ENCODE results near the gene APOC1.
"Not testable (repeated sequence)": the region's sequence is repeated elsewhere in the genome, so short reads cannot be mapped to it uniquely, and the experiment has no call there.

The APOC1 gene

DNA sequence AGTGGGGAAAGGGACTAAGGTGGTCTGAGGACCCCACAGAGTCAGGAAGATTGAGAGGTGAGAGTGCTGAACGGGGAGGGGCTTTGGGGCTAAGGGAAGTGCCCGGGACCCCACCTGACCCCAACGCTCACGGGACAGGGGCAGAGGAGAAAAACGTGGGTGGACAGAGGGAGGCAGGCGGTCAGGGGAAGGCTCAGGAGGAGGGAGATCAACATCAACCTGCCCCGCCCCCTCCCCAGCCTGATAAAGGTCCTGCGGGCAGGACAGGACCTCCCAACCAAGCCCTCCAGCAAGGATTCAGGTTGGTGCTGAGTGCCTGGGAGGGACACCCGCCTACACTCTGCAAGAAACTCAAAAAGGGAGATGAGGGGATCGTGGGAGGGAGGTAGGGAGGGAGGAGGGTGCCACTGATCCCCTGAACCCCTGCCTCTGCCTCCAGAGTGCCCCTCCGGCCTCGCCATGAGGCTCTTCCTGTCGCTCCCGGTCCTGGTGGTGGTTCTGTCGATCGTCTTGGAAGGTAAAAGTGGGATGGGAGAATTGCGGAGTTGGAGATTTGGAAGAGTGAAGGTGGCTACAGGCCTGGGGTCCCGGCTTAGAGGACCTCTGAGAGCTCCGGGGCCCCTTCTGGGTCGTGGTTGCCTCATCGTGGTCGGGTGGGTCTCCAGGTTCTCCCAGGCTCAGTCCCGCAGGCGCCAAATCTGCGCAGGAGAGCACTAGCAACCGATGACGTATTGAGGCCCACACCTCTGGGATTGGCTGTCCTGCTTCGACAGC is at the start of gene APOC1:
Gene APOC1, plus strand, starts transcription at position 176 of the 774 bp plus-strand sequence. Its CDS starts 284 bp downstream, at position 460.
- DNase-seq: peak; percentile 79

DNA sequence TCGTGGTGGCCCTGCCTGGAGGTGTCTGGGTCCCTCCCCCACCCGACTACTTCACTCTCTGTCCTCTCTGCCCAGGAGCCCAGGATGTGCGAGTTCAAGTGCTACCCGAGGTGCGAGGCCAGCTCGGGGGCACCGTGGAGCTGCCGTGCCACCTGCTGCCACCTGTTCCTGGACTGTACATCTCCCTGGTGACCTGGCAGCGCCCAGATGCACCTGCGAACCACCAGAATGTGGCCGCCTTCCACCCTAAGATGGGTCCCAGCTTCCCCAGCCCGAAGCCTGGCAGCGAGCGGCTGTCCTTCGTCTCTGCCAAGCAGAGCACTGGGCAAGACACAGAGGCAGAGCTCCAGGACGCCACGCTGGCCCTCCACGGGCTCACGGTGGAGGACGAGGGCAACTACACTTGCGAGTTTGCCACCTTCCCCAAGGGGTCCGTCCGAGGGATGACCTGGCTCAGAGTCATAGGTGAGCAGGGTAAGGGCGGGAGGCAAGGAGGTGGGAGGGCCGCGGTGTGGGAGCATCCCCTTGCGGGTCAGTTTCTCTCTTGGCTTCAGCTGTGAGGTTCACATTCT is 49.1 kb upstream of the APOC1 start:
- DNase-seq: no peak

DNA sequence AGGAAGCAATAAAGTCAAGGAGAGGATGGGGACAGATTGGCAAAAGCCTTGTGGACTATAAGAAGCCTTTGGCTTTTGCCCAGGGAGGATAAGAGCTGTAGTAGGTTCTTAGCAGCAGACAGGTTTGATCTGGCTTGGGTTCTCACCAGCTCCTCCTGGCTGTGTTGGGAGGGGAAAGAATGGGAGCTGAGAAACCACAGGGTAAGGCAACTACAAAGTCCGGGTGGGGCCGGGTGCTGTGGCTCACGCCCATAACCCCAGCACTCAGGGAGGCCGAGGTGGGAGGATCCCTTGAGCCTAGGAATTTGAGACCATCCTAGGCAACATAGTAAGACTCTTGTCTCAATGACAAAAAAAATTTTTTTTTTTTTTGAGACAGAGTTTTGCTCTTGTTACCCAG is 47.7 kb upstream of the APOC1 start:
- no peak for DNase-seq

DNA sequence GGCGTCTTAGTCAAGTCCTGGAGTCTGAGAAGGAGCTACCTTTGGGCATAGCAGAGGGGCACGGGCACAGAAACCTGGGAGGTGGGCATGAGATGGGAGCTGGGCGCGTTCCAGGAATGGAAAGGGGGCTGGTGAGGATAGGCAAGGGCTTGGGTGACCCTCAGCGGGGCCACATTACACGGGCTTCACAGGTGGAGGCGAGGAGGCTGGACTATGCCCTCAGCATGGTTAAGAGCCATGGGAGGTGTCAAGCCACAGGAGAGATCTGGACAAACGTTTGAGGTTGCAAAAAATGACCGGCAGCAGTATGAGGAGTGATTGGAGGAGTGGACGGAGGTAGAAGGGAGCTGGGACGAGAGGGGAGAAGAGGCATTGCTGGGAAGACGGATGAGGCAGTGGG is 46.8 kb upstream of the APOC1 start:
- no peak for DNase-seq

DNA sequence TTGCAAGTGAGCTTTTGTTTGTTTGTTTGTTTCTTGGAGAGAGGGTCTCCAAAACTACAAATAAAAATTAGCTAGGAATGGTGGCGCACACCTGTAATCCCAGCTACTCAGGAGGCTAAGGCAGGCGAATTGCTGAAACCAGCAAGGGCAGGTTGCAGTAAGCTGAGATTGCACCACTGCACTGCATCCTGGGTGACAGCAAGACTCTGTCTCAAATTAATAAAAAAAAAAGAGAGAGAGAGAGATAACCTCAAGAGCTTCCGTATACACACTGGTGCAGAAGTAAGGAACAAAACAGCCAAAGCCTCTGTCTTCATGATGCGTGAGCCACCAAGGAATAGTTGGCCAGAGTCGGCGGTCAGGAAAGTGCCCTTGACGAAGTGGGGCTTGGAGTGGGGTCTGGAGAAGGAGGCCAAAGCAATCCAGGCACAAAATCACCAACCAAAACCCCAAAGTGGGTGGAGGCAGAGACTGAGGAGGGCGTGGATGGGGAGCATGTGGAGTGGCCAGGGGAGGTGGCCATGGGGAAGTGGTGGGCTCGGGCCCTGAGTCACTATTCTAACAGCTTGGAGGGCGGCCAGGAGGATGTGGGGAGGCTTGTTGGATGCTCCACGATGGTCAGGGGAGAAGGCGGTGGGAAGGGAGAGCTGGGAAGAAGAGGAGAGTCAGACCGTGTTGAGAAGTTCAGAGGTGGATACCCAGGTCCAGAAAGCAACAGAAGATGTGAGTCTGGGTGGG is 44.5 kb upstream of the APOC1 start:
- DNase-seq: no peak

DNA sequence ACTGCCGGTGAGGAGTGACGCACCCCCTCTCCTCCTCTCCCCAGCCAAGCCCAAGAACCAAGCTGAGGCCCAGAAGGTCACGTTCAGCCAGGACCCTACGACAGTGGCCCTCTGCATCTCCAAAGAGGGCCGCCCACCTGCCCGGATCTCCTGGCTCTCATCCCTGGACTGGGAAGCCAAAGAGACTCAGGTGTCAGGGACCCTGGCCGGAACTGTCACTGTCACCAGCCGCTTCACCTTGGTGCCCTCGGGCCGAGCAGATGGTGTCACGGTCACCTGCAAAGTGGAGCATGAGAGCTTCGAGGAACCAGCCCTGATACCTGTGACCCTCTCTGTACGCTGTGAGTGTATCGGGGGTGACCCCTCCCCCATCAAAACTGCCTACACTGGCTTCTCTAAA is 42.6 kb upstream of the APOC1 start:
- DNase-seq: no peak

DNA sequence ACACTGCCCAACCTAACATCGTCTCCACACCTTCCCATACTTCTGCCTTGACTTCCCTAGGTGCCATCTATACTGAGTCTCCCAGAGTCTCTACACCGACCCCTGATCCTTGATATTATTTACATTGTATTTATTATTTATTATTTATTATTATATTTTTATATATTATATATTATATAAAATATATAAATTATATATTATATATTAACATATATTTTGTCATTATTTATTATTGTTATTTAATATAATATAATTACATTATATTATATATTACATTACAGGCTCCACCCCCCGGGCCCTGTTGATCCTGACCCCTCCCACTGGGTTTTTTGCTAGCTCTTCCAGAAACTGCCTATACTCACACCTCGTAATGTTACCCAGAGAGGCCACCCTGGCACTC is 41.7 kb upstream of the APOC1 start:
- DNase-seq: no peak

DNA sequence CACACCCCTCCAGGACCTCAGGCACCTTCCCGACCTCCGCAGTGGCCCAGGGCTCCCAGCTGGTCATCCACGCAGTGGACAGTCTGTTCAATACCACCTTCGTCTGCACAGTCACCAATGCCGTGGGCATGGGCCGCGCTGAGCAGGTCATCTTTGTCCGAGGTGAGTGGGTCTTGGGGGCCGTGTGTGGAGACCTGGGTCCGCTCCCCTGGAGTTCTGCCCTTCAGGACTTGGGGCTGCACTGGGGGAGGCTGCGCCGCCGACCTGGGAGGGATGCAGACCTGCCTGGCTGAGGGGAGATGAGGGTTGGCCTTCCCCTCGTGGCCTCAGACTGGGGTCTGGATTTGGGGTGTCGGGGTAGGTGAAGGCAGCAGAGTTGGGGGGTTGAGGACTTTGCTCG is 40.1 kb upstream of the APOC1 start:
- DNase-seq: no peak

DNA sequence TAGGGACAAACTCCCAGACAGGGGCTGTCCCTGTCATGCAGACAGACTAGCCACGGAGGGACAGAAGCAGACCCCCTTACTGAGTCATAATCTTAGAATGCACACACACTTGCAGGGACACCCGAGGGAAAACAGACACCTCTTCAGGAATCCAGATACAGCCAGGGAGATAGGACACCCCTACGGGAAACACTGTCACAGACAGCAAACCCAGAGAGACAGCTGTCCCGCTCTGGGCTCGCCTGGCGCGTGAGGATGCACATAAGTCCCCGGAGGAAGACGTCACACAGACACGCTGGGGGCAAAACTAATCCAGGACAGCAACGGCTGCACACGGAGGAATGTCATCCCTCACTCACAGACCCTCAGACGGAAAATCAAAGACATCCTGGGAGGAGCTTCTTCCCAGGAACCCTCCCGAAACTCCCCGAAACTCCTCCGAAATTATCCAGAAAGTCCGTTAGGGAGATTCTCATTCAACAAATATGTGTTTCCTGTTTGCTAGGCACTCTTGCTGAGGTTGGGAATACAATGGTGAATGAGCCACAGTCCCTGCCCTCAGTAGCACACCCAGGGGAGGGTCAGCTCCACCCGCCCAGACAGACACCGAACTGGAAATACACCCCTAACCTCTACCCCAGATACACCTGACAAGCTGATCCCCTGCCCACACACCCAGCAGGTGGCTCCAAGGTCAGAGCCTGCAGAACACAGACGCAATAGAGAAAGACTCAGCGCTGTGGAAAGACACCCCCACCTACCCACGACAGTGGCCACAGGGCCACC is 38.5 kb upstream of the APOC1 start:
- DNase-seq: no peak

DNA sequence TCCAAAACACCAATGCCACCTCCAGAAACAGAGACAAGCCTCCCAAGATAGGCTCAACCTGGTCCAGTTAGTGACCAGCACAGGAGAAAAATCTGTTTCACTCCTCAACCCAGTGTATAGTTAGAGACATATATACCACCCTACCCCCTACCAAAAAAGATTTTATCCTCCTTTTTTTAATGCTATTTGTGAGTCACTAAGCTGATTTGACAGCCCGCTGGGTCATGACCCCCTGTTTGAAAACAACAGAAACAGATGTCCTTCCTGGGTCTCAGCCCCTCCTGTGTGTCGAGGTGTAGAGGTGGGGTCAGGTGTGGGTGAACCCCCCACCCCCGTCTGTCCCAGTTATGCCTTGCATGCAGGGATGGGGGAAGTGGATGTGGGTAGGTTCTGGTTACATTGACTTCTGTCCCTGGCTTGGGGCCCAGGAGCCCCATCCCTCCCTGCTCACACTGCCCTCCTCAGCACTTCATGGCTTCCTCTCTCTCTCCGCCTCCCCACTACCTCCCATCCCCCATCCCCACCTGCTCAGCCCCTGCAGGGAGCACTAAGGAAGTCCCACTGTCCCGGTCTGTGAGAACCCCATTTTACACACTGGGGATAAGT is 37.4 kb upstream of the APOC1 start:
- no peak for DNase-seq

DNA sequence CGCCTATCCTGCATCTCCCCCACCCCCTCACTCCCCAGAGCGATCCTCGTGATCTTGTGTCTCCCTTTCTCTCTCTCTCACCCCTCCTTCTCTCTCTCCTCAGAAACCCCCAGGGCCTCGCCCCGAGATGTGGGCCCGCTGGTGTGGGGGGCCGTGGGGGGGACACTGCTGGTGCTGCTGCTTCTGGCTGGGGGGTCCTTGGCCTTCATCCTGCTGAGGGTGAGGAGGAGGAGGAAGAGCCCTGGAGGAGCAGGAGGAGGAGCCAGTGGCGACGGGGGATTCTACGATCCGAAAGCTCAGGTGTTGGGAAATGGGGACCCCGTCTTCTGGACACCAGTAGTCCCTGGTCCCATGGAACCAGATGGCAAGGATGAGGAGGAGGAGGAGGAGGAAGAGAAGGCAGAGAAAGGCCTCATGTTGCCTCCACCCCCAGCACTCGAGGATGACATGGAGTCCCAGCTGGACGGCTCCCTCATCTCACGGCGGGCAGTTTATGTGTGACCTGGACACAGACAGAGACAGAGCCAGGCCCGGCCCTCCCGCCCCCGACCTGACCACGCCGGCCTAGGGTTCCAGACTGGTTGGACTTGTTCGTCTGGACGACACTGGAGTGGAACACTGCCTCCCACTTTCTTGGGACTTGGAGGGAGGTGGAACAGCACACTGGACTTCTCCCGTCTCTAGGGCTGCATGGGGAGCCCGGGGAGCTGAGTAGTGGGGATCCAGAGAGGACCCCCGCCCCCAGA is 36.1 kb upstream of the APOC1 start:
- DNase-seq: no peak

DNA sequence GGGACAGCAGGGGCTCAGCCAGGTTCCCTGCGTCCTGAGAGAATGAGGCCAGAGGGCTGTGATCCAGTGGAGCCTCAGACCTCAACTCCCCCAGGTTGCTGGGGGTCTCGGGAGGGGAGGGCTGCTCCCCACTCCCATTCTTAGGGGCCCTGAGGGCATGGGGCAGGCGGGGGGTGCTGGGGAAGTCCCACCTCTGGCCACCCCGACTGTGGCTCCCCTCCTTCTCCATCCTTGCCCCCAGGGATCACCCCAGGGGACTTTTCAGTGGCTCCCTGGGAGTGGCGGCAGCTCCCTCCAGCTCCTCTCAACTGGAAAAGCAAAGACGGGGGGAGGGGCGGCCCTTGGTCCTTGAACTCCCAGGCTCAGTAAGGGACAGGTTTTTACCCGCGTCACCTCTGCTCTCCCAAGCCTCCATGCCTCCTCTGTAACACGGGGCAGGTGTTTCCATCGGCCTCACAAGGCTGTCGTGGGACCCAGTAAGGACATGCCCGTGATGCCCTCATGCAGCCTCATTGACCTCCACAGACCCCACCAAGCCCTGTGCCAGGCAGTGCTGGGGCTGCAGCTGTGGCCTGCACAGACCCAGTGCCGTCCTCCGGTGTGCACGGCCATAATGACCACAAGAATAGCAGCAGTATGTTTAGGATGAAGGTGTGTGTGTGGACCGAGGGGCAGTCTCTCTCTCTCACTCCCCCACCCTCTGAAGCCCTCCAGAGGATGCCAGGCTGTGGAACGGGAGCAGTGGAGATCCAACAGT is 34.9 kb upstream of the APOC1 start:
- DNase-seq: no peak

DNA sequence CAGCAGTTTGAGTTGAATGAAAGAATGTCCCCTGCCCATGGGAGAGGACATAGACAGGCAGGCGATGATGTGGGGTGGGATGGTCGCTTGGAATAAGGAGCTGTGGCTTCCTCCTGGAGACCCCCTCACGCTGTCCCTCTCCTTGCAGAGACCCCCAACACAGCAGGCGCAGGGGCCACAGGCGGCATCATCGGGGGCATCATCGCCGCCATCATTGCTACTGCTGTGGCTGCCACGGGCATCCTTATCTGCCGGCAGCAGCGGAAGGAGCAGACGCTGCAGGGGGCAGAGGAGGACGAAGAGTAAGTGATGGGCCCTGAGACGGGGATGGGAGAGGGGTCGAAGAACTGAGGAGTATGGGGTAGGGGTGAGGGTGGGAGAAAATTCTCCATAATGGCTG is 32.3 kb upstream of the APOC1 start:
- no peak for DNase-seq

DNA sequence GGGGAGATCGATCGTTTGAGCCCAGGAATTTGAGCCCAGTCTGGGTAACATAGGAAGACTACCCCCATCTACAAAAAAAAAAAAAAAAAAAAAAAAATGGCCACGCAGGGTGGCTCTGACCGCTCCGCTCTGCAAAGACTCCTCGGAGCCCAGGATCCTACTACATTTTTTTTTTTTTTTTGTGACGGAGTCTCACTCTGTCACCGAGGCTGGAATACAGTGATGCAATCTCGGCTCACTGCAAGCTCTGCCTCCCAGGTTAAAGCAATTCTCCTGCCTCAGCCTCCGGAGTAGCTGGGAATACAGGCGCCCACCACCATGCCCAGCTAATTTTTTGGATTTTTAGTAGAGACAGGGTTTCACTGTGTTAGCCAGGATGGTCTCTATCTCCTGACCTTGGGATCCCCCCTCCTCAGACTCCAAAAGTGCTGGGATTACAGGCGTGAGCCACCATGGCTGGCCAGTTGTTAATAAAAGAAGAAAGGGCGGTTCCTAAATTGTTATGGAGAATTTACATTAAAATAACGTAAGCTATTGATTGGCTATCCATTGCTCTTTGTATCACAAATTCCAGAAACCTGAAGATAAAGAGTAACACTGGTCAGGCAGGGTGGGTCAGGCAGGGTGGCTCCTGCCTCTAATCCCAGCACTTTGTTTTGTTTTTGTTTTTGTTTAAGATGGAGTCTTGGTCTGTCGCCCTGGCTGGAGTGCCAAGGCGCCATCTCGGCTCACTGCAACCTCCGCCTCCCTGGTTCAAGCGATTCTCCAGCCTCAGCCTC is 31.6 kb upstream of the APOC1 start:
- not testable (repeated sequence) for DNase-seq

DNA sequence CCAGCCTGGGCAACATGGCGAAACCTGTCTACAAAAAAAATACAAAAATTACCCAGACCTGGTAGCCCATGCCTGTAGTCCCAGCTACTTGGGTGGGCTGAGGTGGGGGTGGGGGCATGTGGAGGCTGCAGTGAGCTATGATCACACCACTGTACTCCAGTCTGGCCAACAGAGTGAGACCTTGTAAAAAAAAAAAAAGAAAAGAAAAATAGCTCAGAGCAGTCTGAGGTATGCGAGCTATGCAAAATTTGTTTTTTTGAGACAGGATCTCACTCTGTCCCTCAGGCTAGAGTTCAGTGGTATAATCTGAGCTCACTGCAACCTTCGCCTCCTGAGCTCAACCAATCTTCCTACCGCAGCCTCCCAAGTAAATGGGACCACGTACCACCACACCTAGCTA is 30.5 kb upstream of the APOC1 start:
- no peak for DNase-seq

DNA sequence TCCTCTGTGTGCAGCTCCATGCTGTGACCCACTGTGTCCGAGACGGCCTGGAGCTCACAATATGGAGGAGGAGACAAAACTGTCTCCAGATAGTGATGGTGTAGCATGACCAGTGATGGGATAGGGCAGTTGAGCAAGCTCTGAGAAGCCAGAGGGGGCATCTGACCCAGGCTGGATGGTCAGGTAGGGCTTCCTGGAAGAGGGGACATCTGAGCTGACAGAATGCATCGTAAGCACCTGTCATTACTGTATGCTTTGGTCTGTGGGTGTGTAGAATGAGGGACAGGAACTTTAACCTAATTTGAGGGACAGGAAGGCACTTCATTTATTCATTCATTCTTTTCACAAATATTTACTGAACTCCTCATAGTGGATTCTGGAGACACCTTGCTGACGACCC is 29.8 kb upstream of the APOC1 start:
- DNase-seq: no peak

DNA sequence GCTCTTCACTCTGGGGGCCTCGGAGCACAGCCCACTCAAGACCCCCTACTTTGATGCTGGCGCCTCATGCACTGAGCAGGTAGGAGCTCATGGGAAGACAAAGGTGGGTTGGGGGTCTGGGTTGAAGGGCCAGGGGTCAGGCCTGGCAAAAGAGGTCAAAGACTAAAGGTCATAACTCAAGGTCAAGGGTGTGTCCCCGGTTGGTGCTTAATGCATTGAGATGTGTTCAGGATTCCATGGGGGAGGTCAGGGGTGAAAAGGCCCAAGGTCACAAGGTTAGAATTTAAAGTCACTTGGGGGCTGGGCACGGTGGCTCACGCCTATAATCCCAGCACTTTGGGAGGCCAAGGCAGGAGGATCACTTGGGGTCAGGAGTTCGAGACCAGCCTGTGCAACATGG is 28.3 kb upstream of the APOC1 start:
- no peak for DNase-seq

DNA sequence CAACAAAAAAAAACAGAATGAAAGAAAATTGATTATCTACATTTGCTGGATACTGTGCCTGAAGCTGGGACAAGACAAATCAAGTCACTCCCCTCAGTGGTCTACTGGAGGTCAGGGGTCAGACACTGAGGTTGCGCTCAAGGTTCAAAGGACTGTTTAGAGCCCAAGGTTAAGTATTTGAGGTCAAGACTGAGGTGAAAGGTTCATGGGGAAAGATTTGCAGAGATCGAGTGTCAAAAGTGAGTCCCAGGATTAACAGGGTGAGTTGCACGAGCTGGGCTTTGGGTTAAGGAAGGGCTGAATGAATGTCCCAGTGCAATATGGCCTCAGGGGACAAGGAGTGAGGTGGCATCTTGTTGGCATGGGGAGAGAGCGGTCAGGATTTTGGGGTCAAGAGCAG is 26.8 kb upstream of the APOC1 start:
- no peak for DNase-seq

DNA sequence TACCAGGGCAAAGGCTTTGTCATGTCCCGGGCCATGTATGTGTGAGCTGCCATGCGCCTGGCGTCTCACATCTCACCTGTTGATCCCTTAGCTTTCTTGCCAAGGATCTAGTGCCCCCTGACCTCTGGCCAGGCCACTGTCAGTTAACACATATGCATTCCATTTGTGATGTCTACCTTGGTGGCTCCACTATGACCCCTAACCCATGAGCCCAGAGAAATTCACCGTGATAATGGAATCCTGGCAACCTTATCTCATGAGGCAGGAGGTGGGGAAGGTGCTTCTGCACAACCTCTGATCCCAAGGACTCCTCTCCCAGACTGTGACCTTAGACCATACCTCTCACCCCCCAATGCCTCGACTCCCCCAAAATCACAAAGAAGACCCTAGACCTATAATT is 26.1 kb upstream of the APOC1 start:
- not testable (repeated sequence) for DNase-seq

DNA sequence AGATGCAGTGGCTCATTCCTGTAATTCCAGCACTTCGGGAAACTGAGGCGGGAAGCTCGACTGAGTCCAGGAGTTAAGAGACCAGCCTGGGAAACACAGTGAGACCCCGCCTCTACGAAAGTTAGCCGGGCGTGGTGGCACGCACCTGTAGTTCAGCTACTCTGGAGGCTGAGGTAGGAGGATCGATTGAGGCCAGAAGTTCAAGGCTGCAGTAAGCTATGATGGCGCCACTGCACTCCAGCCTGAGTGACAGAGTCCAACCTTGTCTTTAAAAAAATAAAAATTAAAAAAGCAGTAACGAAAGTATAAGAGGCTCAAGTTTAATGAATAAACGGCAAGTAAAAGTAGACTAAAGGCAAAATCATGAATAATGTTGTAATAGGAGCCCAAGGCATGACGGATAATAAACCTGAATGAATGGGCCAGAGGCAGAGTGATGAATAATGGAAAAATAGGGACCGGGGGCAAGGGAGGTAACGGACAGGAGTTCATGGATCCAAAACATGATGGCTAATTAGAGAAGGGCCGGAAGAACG is 24.5 kb upstream of the APOC1 start:
- no peak for DNase-seq

All from stimulated activated CD4-positive, alpha-beta T cell treated with anti-CD3 and anti-CD28 coated beads, Interleukin-4, amount 100 ng/mL, for 24 hours (primary cell).